Natural killer cell (primary cell): Measurements from ENCODE around the gene AK2. TPM values are rescaled to one million over a fixed set of nuclear protein-coding genes. Genes with fewer than 3 reads are reported as not detected.
A peak's percentile ranks its signal among the peaks of the same experiment; 100 is the strongest.

Source experiments
- ATAC-seq, 3 donors: fragments of 150-1000 bp in 2 of 3; fragments of 200-7000 bp in 1 of 3; cut with Tn5 transposase; 1 replicate in 1 of 3; 2 replicates in 2 of 3; pipeline ENCODE4 v1.10.0; 2021; ENCODE audit warnings: mild to moderate bottlenecking in 2 of 3, moderate library complexity in 2 of 3
- DNase-seq, 2 donors: peaks; one replicate each; pipeline versions ENCODE4 v3.0.0 to v3.0.0-alpha.2; 2013 to 2021; ENCODE audit warnings: mixed read lengths in 1 of 2
- H3K27ac ChIP-seq: one replicate; pipeline ENCODE4 v1.5.1; 2013; ENCODE audit warnings: mild to moderate bottlenecking, low read length
- H3K27me3 ChIP-seq: one replicate; pipeline ENCODE4 v1.6.1; 2013; ENCODE audit warnings: low read length; ENCODE audit not compliant: control insufficient read depth, insufficient read depth
- H3K36me3 ChIP-seq: one replicate; pipeline ENCODE4 v1.6.1; 2013; ENCODE audit warnings: low read length; ENCODE audit not compliant: control insufficient read depth, insufficient read depth
- H3K4me1 ChIP-seq: one replicate; pipeline ENCODE4 v1.6.1; 2013; ENCODE audit warnings: low read length; ENCODE audit not compliant: control insufficient read depth, insufficient read depth
- H3K4me3 ChIP-seq: one replicate; pipeline ENCODE4 v1.5.1; 2013; ENCODE audit warnings: low read length
- H3K9me3 ChIP-seq: one replicate; pipeline ENCODE4 v1.6.1; 2013; ENCODE audit warnings: low read length; ENCODE audit not compliant: control insufficient read depth, insufficient read depth
- H3K27ac Mint-ChIP-seq, 2 donors: one replicate each; pipeline ENCODE4 v1.8.0; 2022; ENCODE audit warnings: mild to moderate bottlenecking in 2 of 2, mixed read lengths in 2 of 2, moderate library complexity in 1 of 2
- H3K27me3 Mint-ChIP-seq, 2 donors: one replicate each; pipeline ENCODE4 v1.8.0; 2022; ENCODE audit warnings: low read depth in 2 of 2, mixed read lengths in 2 of 2
- H3K36me3 Mint-ChIP-seq: one replicate; pipeline ENCODE4 v1.8.0; 2022; ENCODE audit warnings: mixed read lengths
- H3K4me1 Mint-ChIP-seq, 2 donors: one replicate each; pipeline ENCODE4 v1.8.0; 2022; ENCODE audit warnings: mixed read lengths in 2 of 2
- H3K4me3 Mint-ChIP-seq: one replicate; pipeline ENCODE4 v1.8.0; 2022; ENCODE audit warnings: mild to moderate bottlenecking, moderate library complexity, mixed read lengths
- H3K9me3 Mint-ChIP-seq, 2 donors: one replicate each; pipeline ENCODE4 v1.8.0; 2022; ENCODE audit warnings: mixed read lengths in 2 of 2
- WGBS: methylation state at CpG from one replicate; pipeline ENCODE4 v1.1.7; 2013; ENCODE audit warnings: missing lambda C conversion rate; ENCODE audit not compliant: insufficient coverage; 5-methylcytosine and 5-hydroxymethylcytosine counted together
- intact Hi-C: fragments of 100-400 bp; cut with micrococcal nuclease; formaldehyde crosslinking; loops from one replicate; pipeline ENCODE4 v1.14.2; 2022
- total RNA-seq, 4 donors: library from RNA; stranded (reverse); fragments of 120-200 nt in 1 of 4; gene quantifications; one replicate each; pipeline versions ENCODE4 v1.2.3 to v1.2.4, GENCODE V29; 2013 to 2022
- TF ChIP-seq, protein P1 (sequence below): fragments of 200-600 bp; IDR thresholded peaks from one replicate; pipeline ENCODE4 v1.8.0; 2022; ENCODE audit warnings: antibody characterized with exemption

Gene AK2
- total RNA-seq, 3 donors from 2014 or later (not counting 1 experiment from before 2014, with no cell fraction given) = 64.8 to 94.0 (median 67.1) TPM

DNA sequence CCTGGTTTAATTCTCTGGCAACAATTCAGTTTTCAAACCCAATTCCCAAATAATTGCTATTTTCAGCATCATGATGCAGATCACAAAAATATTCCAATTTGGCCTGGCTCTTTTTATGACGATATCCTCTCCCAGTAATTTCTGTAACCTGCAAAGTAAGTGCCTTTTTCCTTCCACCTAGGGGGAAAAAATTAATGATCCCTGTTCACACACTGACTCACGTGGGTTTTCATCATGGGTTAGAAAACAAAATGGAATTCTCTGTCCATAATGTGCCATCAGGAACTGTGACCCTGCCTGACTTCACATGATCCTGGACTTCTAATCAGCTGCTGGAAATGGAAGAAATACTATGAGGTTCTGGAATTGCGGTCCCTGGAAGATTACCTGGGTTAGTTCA is 24.5 kb downstream of the AK2 start:
- Mint-ChIP-seq H3K9me3 (no peaks in the 10 kb centered on the region), H3K27ac (no peak overlapping the region), H3K27me3 (no peaks in the 10 kb centered on the region), H3K4me1 (no peaks in the 10 kb centered on the region), H3K4me3 (no peak overlapping the region), H3K36me3 (peaks cover 32% of the 10 kb centered on the region)
- H3K36me3 ChIP-seq = peaks cover 63% of the 10 kb centered on the region
- TF ChIP-seq, protein P1, sequence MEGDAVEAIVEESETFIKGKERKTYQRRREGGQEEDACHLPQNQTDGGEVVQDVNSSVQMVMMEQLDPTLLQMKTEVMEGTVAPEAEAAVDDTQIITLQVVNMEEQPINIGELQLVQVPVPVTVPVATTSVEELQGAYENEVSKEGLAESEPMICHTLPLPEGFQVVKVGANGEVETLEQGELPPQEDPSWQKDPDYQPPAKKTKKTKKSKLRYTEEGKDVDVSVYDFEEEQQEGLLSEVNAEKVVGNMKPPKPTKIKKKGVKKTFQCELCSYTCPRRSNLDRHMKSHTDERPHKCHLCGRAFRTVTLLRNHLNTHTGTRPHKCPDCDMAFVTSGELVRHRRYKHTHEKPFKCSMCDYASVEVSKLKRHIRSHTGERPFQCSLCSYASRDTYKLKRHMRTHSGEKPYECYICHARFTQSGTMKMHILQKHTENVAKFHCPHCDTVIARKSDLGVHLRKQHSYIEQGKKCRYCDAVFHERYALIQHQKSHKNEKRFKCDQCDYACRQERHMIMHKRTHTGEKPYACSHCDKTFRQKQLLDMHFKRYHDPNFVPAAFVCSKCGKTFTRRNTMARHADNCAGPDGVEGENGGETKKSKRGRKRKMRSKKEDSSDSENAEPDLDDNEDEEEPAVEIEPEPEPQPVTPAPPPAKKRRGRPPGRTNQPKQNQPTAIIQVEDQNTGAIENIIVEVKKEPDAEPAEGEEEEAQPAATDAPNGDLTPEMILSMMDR = no peak
- H3K27me3 ChIP-seq = no peaks in the 10 kb centered on the region
- H3K9me3 ChIP-seq = no peaks in the 10 kb centered on the region
- DNase-seq (no peak), ATAC-seq (no peak)
- no peak overlapping the region for H3K27ac ChIP-seq
- no peaks in the 10 kb centered on the region for H3K4me1 ChIP-seq
- no peak overlapping the region for H3K4me3 ChIP-seq
- 91% methylated on average over 3 of the region's 3 CpGs for WGBS
- intact Hi-C loops = no loop called here

DNA sequence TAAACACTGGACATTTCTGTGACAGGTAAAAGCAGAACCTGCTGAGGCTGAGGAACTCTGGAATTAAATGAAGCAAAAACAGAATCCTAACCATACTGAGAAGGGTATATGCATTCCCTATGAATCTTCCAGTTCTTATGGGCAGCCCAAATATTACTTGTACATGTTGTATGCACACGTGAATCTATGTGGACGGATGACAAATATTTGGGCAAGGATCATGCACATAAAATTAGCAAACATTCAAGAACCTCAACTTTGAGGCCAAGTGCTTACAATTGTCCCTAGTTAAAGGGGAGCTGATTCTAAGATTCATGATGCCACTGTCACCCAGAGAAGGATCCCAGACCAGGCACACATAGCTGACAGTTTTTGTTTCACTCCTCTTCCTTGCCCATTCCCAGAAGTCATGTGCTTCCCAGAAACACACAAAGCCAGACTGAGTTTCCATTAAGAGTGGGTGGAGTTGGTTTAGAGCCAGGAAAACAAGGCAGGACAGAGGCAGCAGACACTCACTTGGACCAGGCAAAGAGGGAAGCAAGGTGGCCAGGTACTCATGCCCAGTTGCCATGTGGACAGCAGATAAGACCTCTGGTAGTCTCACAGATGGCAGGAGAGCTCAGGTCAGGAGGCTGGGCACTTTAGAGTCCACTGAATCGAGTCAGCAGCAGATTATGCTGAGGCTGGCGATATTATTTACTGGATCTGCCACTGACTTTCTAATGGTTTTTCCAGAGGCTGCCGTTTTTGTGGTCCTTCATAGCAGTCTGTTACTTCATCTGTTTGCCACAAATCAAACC is 25.6 kb downstream of the AK2 start:
- no peaks in the 10 kb centered on the region for H3K4me1 ChIP-seq
- no peak overlapping the region for H3K4me3 ChIP-seq
- Mint-ChIP-seq H3K27ac (no peak overlapping the region), H3K9me3 (no peaks in the 10 kb centered on the region), H3K4me3 (no peak overlapping the region), H3K4me1 (no peaks in the 10 kb centered on the region), H3K27me3 (no peaks in the 10 kb centered on the region), H3K36me3 (peaks cover 32% of the 10 kb centered on the region)
- no peaks in the 10 kb centered on the region for H3K9me3 ChIP-seq
- no peak for DNase-seq
- intact Hi-C loops = no loop called here
- WGBS = 97% methylated on average over 5 of the region's 5 CpGs
- no peaks in the 10 kb centered on the region for H3K27me3 ChIP-seq
- no peak for ATAC-seq
- no peak overlapping the region for H3K27ac ChIP-seq
- TF ChIP-seq, protein P1 = no peak
- peaks cover 61% of the 10 kb centered on the region for H3K36me3 ChIP-seq

DNA sequence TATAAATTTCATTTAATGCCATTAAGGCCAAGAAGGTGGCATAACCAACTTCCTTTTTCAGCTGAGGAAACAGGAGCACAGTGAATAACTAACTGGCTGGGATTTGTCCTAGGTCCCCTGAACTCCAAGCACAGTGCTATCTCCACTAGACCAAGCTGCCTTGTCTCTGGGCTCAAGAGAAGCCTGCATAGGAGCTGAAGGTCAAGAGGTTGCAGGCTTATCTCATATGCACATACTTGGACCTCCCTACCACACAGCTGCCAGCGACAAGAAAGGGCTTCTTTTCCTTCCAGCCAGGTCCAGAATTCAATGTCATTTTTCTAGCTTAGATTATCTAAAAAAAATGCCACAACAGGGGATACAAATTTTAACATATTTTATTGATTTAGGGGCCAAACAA is 27.1 kb downstream of the AK2 start:
- H3K4me1 ChIP-seq = no peaks in the 10 kb centered on the region
- Mint-ChIP-seq H3K27me3 (no peaks in the 10 kb centered on the region), H3K9me3 (no peaks in the 10 kb centered on the region), H3K27ac (peak overlapping the region in 1 of 2 donors; percentile 38), H3K4me3 (no peak overlapping the region), H3K4me1 (no peaks in the 10 kb centered on the region), H3K36me3 (peaks cover 32% of the 10 kb centered on the region)
- H3K27ac ChIP-seq = no peak overlapping the region
- no peak overlapping the region for H3K4me3 ChIP-seq
- peaks cover 61% of the 10 kb centered on the region for H3K36me3 ChIP-seq
- no peaks in the 10 kb centered on the region for H3K27me3 ChIP-seq
- TF ChIP-seq, protein P1 = no peak
- no peaks in the 10 kb centered on the region for H3K9me3 ChIP-seq
- DNase-seq = no peak
- intact Hi-C loops = no loop called here
- WGBS = 30% methylated on average over 1 of the region's 1 CpG
- ATAC-seq = no peak
